HepG2 (cell line): ENCODE results near the gene PSMD12. TPM values are rescaled to one million over a fixed set of nuclear protein-coding genes. Genes with fewer than 3 reads are reported as not detected.

ENCODE experiments used
- CBX2 ChIP-seq, 2 experiments: fragments of 200-600 bp in 1 of 2; sonication (generic); formaldehyde crosslinking in 1 of 2; IDR thresholded peaks; 2 replicates each; pipeline versions ENCODE4 v1.7.0 to v1.8.1; 2018 to 2022; ENCODE audit warnings: low read depth in 2 of 2, low read length in 1 of 2, mild to moderate bottlenecking in 1 of 2, missing genetic modification reagents in 1 of 2
- LCORL ChIP-seq, 2 experiments: fragments of 450-650 bp in 1 of 2; sonication (generic) in 1 of 2; formaldehyde crosslinking in 1 of 2; IDR thresholded peaks; 2 replicates each; pipeline versions ENCODE4 v1.5.0 to v1.6.1; 2017 to 2020; ENCODE audit warnings: antibody characterized with exemption in 1 of 2, missing genetic modification reagents in 1 of 2
- MXI1 ChIP-seq: IDR thresholded peaks from 3 replicates; pipeline ENCODE4 v1.6.1; 2012; ENCODE audit warnings: low read depth, low read length, inconsistent platforms, borderline replicate concordance
- NFATC3 ChIP-seq: sonication (generic); formaldehyde crosslinking; IDR thresholded peaks from 2 replicates; pipeline ENCODE4 v1.5.1; 2020; ENCODE audit warnings: mild to moderate bottlenecking, missing genetic modification reagents
- NFKBIZ ChIP-seq: IDR thresholded peaks from 2 replicates; pipeline ENCODE4 v1.6.1; 2018; ENCODE audit warnings: missing genetic modification reagents, missing compliant biosample characterization
- RERE ChIP-seq: IDR thresholded peaks from 2 replicates; pipeline ENCODE4 v1.6.1; 2016; ENCODE audit warnings: low read depth, missing genetic modification reagents, missing compliant biosample characterization
- SP4 ChIP-seq: sonication (generic); formaldehyde crosslinking; IDR thresholded peaks from 2 replicates; pipeline ENCODE4 v1.8.1; 2023; ENCODE audit warnings: mild to moderate bottlenecking, missing genetic modification reagents
- ZBTB8A ChIP-seq: sonication (generic); formaldehyde crosslinking; IDR thresholded peaks from 2 replicates; pipeline ENCODE4 v1.4.0; 2020; ENCODE audit warnings: mild to moderate bottlenecking, low read depth, missing genetic modification reagents, borderline replicate concordance
- ZNF530 ChIP-seq: sonication (generic); formaldehyde crosslinking; IDR thresholded peaks from 2 replicates; pipeline ENCODE4 v1.5.0; 2020; ENCODE audit warnings: low read depth, mild to moderate bottlenecking, missing genetic modification reagents
- ZNF577 ChIP-seq: sonication (generic); formaldehyde crosslinking; IDR thresholded peaks from 2 replicates; pipeline ENCODE4 v1.4.0; 2020; ENCODE audit warnings: mild to moderate bottlenecking, low read depth, missing genetic modification reagents, borderline replicate concordance
- ZNF615 ChIP-seq: sonication (generic); formaldehyde crosslinking; IDR thresholded peaks from 2 replicates; pipeline ENCODE4 v1.5.0; 2020; ENCODE audit warnings: mild to moderate bottlenecking, missing genetic modification reagents, borderline replicate concordance
- polyA plus RNA-seq, 8 experiments: library from polyadenylated mRNA; depleted of rRNA in 3 of 8; stranded (reverse) in 7 of 8; unstranded in 1 of 8; fragments of >200 nt; fragmentation: Illumina TruSeq in 4 of 8; extraction: Trizol in 4 of 8; gene quantifications; 2 replicates each; pipeline versions ENCODE4 v1.2.1 to v1.2.3, GENCODE V29; 2011 to 2016; ENCODE audit warnings: low read depth in 4 of 8, missing spikeins in 1 of 8, mixed read lengths in 1 of 8; ENCODE audit not compliant: insufficient read depth in 1 of 8
- total RNA-seq, 5 experiments: library from RNA; depleted of rRNA; stranded (reverse); fragments of >200 nt; fragmentation: Illumina TruSeq; extraction: Trizol; gene quantifications; 2 replicates each; pipeline ENCODE4 v1.2.3, GENCODE V29; 2016; ENCODE audit warnings: low read depth in 1 of 5
- TF ChIP-seq, protein P1 (sequence below): sonication (generic); formaldehyde crosslinking; IDR thresholded peaks from 2 replicates; pipeline ENCODE4 v1.5.0; 2020; ENCODE audit warnings: missing genetic modification reagents, mild to moderate bottlenecking, borderline replicate concordance
- TF ChIP-seq, protein P2 (sequence below): sonication (generic); formaldehyde crosslinking; IDR thresholded peaks from 2 replicates; pipeline ENCODE4 v1.4.0; 2020; ENCODE audit warnings: missing genetic modification reagents, borderline replicate concordance

Gene PSMD12
- total and polyA plus RNA-seq, 2 of the 13 experiments (the other 11 are each of a cell fraction or from before 2014, with no cell fraction given) = 27.4 to 71.7 TPM

GRCh38 chr17:67378454-67379250, 12.3 kb upstream of the PSMD12 start (continued):
- TF ChIP-seq, protein P1, sequence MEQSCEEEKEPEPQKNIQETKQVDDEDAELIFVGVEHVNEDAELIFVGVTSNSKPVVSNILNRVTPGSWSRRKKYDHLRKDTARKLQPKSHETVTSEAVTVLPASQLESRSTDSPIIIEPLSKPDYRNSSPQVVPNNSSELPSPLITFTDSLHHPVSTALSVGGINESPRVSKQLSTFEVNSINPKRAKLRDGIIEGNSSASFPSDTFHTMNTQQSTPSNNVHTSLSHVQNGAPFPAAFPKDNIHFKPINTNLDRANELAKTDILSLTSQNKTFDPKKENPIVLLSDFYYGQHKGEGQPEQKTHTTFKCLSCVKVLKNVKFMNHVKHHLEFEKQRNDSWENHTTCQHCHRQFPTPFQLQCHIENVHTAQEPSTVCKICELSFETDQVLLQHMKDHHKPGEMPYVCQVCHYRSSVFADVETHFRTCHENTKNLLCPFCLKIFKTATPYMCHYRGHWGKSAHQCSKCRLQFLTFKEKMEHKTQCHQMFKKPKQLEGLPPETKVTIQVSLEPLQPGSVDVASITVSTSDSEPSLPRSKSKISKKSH = peak; percentile 60; the same call in 1 of the 2 replicates
- TF ChIP-seq ZNF577 (CRISPR knock-in tag) = no peak
- TF ChIP-seq MXI1 = no peak
- no peak for TF ChIP-seq CBX2 (IDR thresholded peaks at IDR 0.05; ENCODE audit: low read depth, low read length)
- no peak for TF ChIP-seq CBX2 (CRISPR knock-in tag; IDR thresholded peaks at IDR 0.05; ENCODE audit: low read depth)
- 0 out of 2 replicates have a peak, but pooled peaks have one; percentile 17 for TF ChIP-seq NFKBIZ (CRISPR knock-in tag)
- TF ChIP-seq SP4 (CRISPR knock-in tag) = peak; percentile 3; the same call in 1 of the 2 replicates
- TF ChIP-seq, protein P2, sequence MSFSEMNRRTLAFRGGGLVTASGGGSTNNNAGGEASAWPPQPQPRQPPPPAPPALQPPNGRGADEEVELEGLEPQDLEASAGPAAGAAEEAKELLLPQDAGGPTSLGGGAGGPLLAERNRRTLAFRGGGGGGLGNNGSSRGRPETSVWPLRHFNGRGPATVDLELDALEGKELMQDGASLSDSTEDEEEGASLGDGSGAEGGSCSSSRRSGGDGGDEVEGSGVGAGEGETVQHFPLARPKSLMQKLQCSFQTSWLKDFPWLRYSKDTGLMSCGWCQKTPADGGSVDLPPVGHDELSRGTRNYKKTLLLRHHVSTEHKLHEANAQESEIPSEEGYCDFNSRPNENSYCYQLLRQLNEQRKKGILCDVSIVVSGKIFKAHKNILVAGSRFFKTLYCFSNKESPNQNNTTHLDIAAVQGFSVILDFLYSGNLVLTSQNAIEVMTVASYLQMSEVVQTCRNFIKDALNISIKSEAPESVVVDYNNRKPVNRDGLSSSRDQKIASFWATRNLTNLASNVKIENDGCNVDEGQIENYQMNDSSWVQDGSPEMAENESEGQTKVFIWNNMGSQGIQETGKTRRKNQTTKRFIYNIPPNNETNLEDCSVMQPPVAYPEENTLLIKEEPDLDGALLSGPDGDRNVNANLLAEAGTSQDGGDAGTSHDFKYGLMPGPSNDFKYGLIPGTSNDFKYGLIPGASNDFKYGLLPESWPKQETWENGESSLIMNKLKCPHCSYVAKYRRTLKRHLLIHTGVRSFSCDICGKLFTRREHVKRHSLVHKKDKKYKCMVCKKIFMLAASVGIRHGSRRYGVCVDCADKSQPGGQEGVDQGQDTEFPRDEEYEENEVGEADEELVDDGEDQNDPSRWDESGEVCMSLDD (CRISPR knock-in tag) = peak; percentile 81
- TF ChIP-seq LCORL (IDR thresholded peaks at IDR 0.05) = no peak
- no peak for TF ChIP-seq LCORL (CRISPR knock-in tag; IDR thresholded peaks at IDR 0.05)
- TF ChIP-seq ZNF615 = no peak
- no peak for TF ChIP-seq RERE (CRISPR knock-in tag)
- TF ChIP-seq ZBTB8A (CRISPR knock-in tag) = no peak
- TF ChIP-seq NFATC3 (CRISPR knock-in tag) = no peak
- no peak for TF ChIP-seq ZNF530 (CRISPR knock-in tag)
